Activated CD4-positive, alpha-beta memory T cell treated with anti-CD3 and anti-CD28 coated beads, Interleukin-2, amount 10 ng/mL, durations not matched to agents 7 days and 5 days (primary cell): ENCODE measurements around the gene CENPE. TPM values are rescaled to one million over a fixed set of nuclear protein-coding genes. Genes with fewer than 3 reads are reported as not detected.

ENCODE experiments used
- CTCF ChIA-PET: fragments of 350-600 bp; sonication (Branson Sonifier 250); formaldehyde crosslinking; loops from one replicate; lab custom pipeline; 2021; ENCODE audit warnings: antibody characterized with exemption, inconsistent platforms; lab: Charles Lee
- POLR2A ChIA-PET: fragments of 350-600 bp; sonication (Branson Sonifier 250); formaldehyde crosslinking; loops from one replicate; lab custom pipeline; 2021; ENCODE audit warnings: antibody characterized with exemption; lab: Charles Lee
- DNase-seq: peaks from one replicate; pipeline ENCODE4 v3.0.0-alpha.2; 2020
- H3K27ac Mint-ChIP-seq: one replicate; pipeline ENCODE4 v1.8.0; 2021; ENCODE audit warnings: mild to moderate bottlenecking, mixed read lengths
- H3K27me3 Mint-ChIP-seq: one replicate; pipeline ENCODE4 v1.8.0; 2021; ENCODE audit warnings: mixed read lengths
- H3K36me3 Mint-ChIP-seq: one replicate; pipeline ENCODE4 v1.8.0; 2021; ENCODE audit warnings: low read depth, mixed read lengths
- H3K4me1 Mint-ChIP-seq: one replicate; pipeline ENCODE4 v1.8.0; 2021; ENCODE audit warnings: mixed read lengths
- H3K4me3 Mint-ChIP-seq: one replicate; pipeline ENCODE4 v1.8.0; 2021; ENCODE audit warnings: mild to moderate bottlenecking, mixed read lengths
- H3K9me3 Mint-ChIP-seq: one replicate; pipeline ENCODE4 v1.8.0; 2021; ENCODE audit warnings: mixed read lengths
- total RNA-seq, 2 experiments: library from RNA; stranded (reverse); gene quantifications; one replicate each; pipeline ENCODE4 v1.2.3, GENCODE V29; 2021

CENPE gene
- total RNA-seq, 2 experiments from 2014 or later, result 52.4 to 52.9 TPM

DNA sequence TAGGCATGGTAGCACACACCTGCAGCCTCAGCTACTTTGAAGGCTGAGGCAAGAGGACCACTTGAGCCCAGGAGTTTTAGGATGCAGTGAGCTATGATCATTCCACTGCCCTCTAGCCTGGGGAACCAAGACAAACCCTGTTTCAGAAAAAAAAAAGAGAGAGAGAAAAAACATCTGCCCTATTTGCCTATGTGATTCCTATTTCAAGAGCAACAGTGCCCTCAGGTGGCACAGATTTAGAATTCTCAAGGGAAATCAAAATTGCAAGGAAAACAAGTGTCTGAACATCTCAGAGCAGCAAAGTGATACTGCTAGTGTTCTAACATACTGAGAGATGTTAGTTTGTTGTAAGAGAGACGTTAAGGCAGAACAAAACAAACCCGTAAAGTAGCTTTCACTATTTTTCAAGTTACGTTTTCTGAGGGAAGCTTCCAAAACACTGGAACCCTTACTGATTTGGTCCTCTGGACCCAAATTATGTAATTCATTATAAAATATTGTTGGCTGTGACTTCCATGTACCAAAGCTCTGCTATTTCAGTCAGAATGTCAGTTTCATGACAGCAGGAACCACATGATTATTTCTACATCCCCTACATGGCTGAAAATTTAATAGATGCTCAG, 106.4 kb downstream of the CENPE start:
- Mint-ChIP-seq H3K4me1 (peaks cover 31% of the 10 kb centered on the region), H3K36me3 (peaks cover 19% of the 10 kb centered on the region), H3K4me3 (peak overlapping the region; percentile 65), H3K27me3 (no peaks in the 10 kb centered on the region), H3K9me3 (no peaks in the 10 kb centered on the region), H3K27ac (peak overlapping the region; percentile 75)
- ChIA-PET POLR2A (interaction anchor here (0.6 to 4.8 kb wide), 11 partner anchors 11 to 747 kb away, joined by 3 to 31 read pairs (median 3); partner anchors contain the start of genes CISD2, MANBA, SLC39A8 and SLC9B1), CTCF (interaction anchor here (0.7 to 8.3 kb wide), 30 partner anchors 9 to 661 kb away, joined by 3 to 98 read pairs (median 4); partner anchors contain the start of genes BDH2, MANBA, SLC9B2 and UBE2D3)
- peak; percentile 56 for DNase-seq

GRCh38 chr4:103089481-103089880, 108.7 kb downstream of the CENPE start:
- CTCF ChIA-PET, result interaction anchor here (1.5 to 8.3 kb wide), 4 partner anchors 11 to 79 kb away, joined by 4 to 98 read pairs (median 42); partner anchors contain the start of genes BDH2 and SLC9B2
- H3K4me3 Mint-ChIP-seq, result no peak overlapping the region
- no peaks in the 10 kb centered on the region for H3K9me3 Mint-ChIP-seq
- POLR2A ChIA-PET, result interaction anchor here (1.1 to 4.8 kb wide), 2 partner anchors 14 to 329 kb away, joined by 3 to 31 read pairs; partner anchors contain the start of genes MANBA and SLC9B2
- H3K27me3 Mint-ChIP-seq, result no peaks in the 10 kb centered on the region
- H3K4me1 Mint-ChIP-seq, result peaks cover 31% of the 10 kb centered on the region
- no peak for DNase-seq
- H3K36me3 Mint-ChIP-seq, result peaks cover 25% of the 10 kb centered on the region
- no peak overlapping the region for H3K27ac Mint-ChIP-seq

DNA sequence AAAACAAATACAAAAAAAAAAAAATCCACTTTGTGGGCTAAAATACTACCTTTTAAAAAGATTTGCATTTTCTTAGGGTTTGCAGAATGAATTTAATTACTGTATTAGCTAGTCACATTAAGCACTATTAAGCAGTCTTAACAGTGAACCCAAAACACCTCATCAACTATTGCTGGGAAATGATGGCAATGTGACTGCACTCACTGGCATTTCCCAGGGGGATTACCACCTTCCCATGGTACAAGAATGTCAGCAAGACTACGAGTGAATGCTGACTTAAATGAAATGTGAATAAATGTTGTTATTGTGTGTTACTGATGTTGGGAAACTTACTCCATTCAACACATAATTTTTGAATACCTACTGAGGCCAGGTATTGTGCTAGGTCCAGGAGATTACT, 111.6 kb downstream of the CENPE start:
- CTCF ChIA-PET, result no interaction called here
- H3K4me1 Mint-ChIP-seq, result peaks cover 14% of the 10 kb centered on the region
- H3K4me3 Mint-ChIP-seq, result no peak overlapping the region
- H3K9me3 Mint-ChIP-seq, result no peaks in the 10 kb centered on the region
- H3K27ac Mint-ChIP-seq, result no peak overlapping the region
- peaks cover 26% of the 10 kb centered on the region for H3K36me3 Mint-ChIP-seq
- H3K27me3 Mint-ChIP-seq, result no peaks in the 10 kb centered on the region
- no peak for DNase-seq
- POLR2A ChIA-PET, result no interaction called here

- Mint-ChIP-seq H3K9me3 (no peaks in the 10 kb centered on the region), H3K4me1 (peaks cover 12% of the 10 kb centered on the region), H3K36me3 (peaks cover 28% of the 10 kb centered on the region), H3K27ac (no peak overlapping the region), H3K4me3 (no peak overlapping the region), H3K27me3 (no peaks in the 10 kb centered on the region)
- CTCF ChIA-PET, result no interaction called here
- DNase-seq, result no peak
- POLR2A ChIA-PET, result no interaction called here
These were observed 112.5 kb downstream of the CENPE start for GRCh38 chr4:103085555-103086196.

DNA sequence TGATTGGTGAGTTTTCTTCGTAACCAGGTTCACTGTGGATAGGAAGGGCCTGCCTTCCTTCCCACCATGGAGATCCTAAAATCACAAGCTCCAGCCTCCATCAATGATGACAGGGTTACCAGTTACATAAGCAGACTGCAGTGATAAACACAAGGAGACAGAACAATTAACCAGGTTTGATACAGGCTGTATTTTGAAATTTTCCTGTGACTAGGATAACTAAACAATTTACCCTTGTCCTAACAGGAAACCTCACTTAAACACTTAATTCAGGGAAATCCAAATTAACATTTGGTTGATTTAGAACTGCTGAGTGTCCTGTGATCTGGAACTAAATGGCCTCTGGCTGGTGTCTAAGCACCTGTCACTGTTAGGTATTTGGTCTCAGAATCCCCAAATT, 118.5 kb downstream of the CENPE start:
- Mint-ChIP-seq H3K4me3 (no peak overlapping the region), H3K27ac (no peak overlapping the region), H3K9me3 (no peaks in the 10 kb centered on the region), H3K4me1 (peaks cover 26% of the 10 kb centered on the region), H3K36me3 (peaks cover 17% of the 10 kb centered on the region), H3K27me3 (no peaks in the 10 kb centered on the region)
- POLR2A ChIA-PET, result interaction anchor here (1.5 to 1.7 kb wide), 2 partner anchors 466 to 798 kb away, joined by 3 read pairs; no protein-coding TSS in a partner anchor
- DNase-seq, result no peak
- CTCF ChIA-PET, result interaction anchor here (1.0 to 9.5 kb wide), 4 partner anchors 12 to 605 kb away, joined by 3 to 98 read pairs (median 6); partner anchors contain the start of gene BDH2

GRCh38 chr4:103076747-103077347, 121.3 kb downstream of the CENPE start, which contains the start of gene SLC9B2:
TSS of gene SLC9B2 (minus strand) at chr4:103076761. CDS start at chr4:103067550, 9,211 bp downstream.
- Mint-ChIP-seq H3K4me3 (peak within 1 kb of the TSS; percentile 86), H3K9me3 (no peaks in the 10 kb centered on the region), H3K27me3 (no peaks in the 10 kb centered on the region), H3K4me1 (peaks cover 47% of the 10 kb centered on the region), H3K36me3 (peaks cover 28% of the 10 kb centered on the region), H3K27ac (peak within 1 kb of the TSS; percentile 92)
- ChIA-PET POLR2A (interaction anchor here (0.6 to 4.6 kb wide), 10 partner anchors 15 to 732 kb away, joined by 3 to 35 read pairs (median 4); partner anchors contain the start of genes BDH2, CISD2, SLC39A8 and UBE2D3), CTCF (interaction anchor here (1.3 to 9.5 kb wide), 5 partner anchors 10 to 249 kb away, joined by 4 to 98 read pairs (median 7); partner anchors contain the start of genes BDH2 and UBE2D3)
- no peak for DNase-seq

DNA sequence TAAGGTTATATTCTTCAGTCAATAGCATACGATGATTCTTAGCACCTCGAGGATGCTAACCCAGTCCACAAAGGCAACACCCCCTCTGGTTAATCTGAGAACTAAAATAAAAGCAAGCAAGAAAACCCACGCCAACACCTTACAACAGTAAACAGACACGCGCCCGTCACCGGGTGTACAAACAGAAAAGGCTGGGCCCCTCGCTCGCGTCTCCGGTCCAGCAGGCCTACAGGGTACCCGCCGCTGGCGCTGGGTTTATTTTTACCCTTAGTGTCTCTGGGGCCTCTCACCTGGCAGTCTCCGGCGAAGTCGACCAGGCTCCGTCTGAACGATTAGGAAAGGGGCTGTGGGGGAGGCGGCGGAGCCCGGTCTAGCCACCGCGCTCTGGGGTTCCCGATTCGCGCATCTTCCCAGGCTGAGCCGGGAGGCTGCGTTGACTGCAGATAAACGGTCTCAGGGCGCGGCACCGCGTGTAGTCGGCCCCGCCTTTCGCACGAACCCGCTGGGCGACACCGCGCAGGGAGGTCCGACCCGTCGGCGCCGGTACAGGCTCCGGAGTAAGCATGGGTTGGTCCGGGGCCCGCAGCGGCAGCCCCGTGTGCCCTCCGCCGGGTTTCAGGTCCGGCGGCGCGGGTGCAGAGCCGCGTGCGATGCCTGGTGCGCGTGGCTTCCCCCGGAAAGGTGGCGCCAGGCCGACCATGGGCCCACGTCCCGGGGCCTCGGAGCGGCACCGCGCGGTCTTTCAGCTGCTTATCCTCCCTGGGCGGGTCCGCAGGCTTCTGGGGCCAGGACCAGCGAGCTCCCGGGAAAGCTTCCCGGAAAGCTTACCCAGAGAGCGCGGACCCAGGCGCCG, 122.0 kb downstream of the CENPE start:
- Mint-ChIP-seq H3K4me3 (peak overlapping the region; percentile 86), H3K27me3 (no peaks in the 10 kb centered on the region), H3K4me1 (peaks cover 47% of the 10 kb centered on the region), H3K27ac (peak overlapping the region; percentile 92), H3K9me3 (no peaks in the 10 kb centered on the region), H3K36me3 (peaks cover 22% of the 10 kb centered on the region)
- peak; percentile 66 for DNase-seq
- ChIA-PET CTCF (interaction anchor here (0.6 to 9.5 kb wide), 7 partner anchors 8 to 249 kb away, joined by 3 to 98 read pairs (median 5); partner anchors contain the start of genes BDH2 and UBE2D3), POLR2A (interaction anchor here (0.6 to 4.6 kb wide), 18 partner anchors 10 to 731 kb away, joined by 3 to 35 read pairs (median 3); partner anchors contain the start of genes BDH2, CISD2, MANBA and SLC39A8)

- DNase-seq, result no peak
- Mint-ChIP-seq H3K27ac (peak overlapping the region; percentile 92), H3K9me3 (no peaks in the 10 kb centered on the region), H3K36me3 (peaks cover 25% of the 10 kb centered on the region), H3K27me3 (no peaks in the 10 kb centered on the region), H3K4me3 (peak overlapping the region; percentile 86), H3K4me1 (peaks cover 47% of the 10 kb centered on the region)
- ChIA-PET CTCF (interaction anchor here (0.6 to 9.5 kb wide), 6 partner anchors 9 to 30 kb away, joined by 3 to 98 read pairs (median 6); partner anchors contain the start of gene BDH2), POLR2A (interaction anchor here (0.7 to 4.6 kb wide), 11 partner anchors 9 to 315 kb away, joined by 3 to 35 read pairs (median 3); partner anchors contain the start of genes MANBA and UBE2D3)
These were observed 122.7 kb downstream of the CENPE start for GRCh38 chr4:103075435-103075893.

DNA sequence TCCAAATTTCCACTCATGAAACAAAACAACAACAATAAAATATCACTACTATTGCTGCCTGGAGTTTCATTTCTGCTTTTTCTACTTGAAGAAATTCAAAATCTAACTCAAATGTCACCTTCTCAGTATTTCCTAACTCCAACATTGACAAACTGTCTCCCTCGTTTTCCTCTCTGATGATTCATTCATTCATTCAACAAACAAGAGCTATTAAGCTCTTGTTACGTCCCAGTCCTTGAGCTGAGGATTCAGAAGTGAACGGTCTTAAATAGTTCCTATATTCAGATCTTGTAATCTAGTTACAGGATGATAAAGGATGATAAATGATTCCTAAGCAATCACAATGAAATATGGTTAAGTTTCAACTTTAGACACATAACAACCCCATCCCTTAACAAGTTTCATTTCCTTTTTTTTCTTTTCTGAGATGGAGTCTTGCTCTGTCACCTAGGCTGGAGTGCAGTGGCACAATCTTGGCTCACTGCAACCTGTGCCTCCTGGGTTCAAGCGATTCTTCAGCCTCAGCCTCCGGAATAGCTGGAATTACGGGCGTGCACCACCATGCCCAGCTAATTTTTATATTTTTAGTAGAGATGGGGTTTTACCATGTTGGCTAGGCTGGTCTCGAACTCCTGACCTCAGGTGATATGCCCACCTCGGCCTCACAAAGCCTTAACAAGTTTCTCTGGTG, 123.3 kb downstream of the CENPE start:
- peaks cover 24% of the 10 kb centered on the region for H3K36me3 Mint-ChIP-seq
- CTCF ChIA-PET, result interaction anchor here (0.6 to 9.5 kb wide), 6 partner anchors 9 to 729 kb away, joined by 3 to 98 read pairs (median 4); partner anchors contain the start of gene BDH2

GRCh38 chr4:103073792-103074438, 124.2 kb downstream of the CENPE start:
- Mint-ChIP-seq H3K27ac (no peak overlapping the region), H3K4me3 (no peak overlapping the region), H3K9me3 (no peaks in the 10 kb centered on the region), H3K4me1 (peaks cover 43% of the 10 kb centered on the region), H3K36me3 (peaks cover 20% of the 10 kb centered on the region), H3K27me3 (no peaks in the 10 kb centered on the region)
- POLR2A ChIA-PET, result interaction anchor here (4.5 to 4.6 kb wide), 2 partner anchors 17 to 246 kb away, joined by 31 to 35 read pairs; partner anchors contain the start of gene UBE2D3
- no peak for DNase-seq
- CTCF ChIA-PET, result interaction anchor here (0.8 to 9.5 kb wide), 3 partner anchors 17 to 27 kb away, joined by 3 to 98 read pairs (median 16); partner anchors contain the start of gene BDH2

More for the DNA sequence above, 123.3 kb downstream of the CENPE start:
- Mint-ChIP-seq H3K9me3 (no peaks in the 10 kb centered on the region), H3K27me3 (no peaks in the 10 kb centered on the region), H3K4me3 (peak overlapping the region; percentile 86), H3K27ac (peak overlapping the region; percentile 92), H3K4me1 (peaks cover 47% of the 10 kb centered on the region)
- POLR2A ChIA-PET, result interaction anchor here (0.7 to 4.6 kb wide), 11 partner anchors 9 to 314 kb away, joined by 3 to 35 read pairs (median 3); partner anchors contain the start of genes MANBA and UBE2D3
- no peak for DNase-seq
